NCI-H187 (cell line): ENCODE results near the gene XPNPEP2.

Experiments used
- DNase-seq, 2 experiments: peaks; one replicate each; lab custom pipeline; 2025; lab: John Stamatoyannopoulos, UW

Gene XPNPEP2, protein sequence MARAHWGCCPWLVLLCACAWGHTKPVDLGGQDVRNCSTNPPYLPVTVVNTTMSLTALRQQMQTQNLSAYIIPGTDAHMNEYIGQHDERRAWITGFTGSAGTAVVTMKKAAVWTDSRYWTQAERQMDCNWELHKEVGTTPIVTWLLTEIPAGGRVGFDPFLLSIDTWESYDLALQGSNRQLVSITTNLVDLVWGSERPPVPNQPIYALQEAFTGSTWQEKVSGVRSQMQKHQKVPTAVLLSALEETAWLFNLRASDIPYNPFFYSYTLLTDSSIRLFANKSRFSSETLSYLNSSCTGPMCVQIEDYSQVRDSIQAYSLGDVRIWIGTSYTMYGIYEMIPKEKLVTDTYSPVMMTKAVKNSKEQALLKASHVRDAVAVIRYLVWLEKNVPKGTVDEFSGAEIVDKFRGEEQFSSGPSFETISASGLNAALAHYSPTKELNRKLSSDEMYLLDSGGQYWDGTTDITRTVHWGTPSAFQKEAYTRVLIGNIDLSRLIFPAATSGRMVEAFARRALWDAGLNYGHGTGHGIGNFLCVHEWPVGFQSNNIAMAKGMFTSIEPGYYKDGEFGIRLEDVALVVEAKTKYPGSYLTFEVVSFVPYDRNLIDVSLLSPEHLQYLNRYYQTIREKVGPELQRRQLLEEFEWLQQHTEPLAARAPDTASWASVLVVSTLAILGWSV

DNA sequence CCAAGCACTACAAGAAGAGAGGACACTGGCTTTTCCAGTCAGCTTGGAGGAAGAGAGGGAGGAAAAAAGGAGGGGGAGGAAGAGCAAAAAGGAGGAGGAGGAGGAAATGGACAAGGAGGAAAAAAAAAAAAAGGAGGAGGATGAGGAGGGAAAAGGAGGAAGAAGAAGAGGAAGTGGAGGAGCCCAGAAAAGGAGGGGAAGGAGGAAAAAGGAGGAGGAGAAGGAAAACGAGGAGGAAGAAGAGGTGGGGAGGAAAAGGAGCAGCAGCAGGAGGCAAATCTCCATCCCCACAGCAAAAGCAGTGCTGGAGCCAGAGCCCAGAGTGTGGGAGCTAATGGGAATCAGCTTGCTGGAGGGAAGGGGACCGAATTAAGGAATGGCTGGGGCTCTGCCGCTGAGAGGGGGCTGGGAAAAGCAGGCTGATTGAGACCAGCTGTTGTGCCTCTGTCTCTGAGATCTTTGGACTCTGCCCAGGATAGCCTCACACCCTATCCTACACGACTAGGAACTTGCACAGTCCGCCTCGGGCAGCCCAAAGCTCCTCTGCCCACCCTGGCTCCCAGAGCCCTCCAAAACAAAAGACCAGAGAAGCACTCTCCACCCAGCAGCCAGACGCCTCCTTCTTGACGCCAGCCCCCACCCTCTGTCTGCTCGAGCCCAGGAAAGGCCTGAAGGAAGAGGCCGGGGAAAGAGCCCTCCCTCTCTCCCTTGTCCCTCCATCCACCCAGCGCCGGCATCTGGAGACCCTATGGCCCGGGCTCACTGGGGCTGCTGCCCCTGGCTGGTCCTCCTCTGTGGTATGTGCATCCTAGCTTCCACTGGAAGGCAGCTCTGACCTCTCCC lies at the start of gene XPNPEP2:
XPNPEP2 (plus strand) TSS at position 514 of the 843 bp plus-strand sequence; CDS start at position 749, 235 bp downstream.
- DNase-seq: no peak

DNA sequence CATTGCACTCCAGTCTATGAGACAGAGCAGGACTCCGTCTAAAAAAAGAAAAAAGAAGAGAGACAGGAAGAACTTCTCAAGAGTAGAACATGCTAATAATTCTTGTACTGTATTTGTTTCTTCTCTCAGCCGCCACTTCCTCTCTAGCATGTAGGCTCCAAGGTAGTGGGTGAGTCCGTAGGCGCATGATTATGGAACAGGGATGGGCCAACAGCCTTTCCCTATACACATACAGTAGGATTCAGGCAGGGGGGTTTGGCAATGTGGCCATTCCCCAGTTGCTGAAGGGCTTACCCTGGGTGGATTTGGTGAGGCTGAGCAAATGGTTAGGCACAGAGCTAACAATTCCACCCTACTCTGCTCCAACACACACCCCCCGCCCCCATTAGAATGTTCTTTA lies 49.0 kb upstream of the XPNPEP2 start:
- DNase-seq: no peak

DNA sequence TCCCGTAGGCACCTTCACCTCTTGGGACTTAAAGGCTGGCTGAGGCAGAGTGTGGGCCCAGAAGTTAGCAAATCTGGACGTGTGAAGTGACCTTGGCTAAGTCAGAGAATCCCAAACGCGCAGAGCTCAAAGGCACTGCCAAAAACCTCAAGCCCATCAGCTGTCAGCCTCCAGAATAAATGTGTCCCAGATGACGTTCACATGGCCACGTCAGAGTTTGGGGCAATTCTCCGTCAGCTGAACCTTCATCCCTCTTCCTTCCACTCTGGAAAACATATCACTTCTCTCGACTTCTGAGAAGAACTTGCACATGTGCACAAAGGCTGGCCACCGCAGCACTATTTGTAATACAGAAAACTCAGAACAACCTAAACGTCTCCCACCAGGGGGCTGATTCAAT lies 48.3 kb upstream of the XPNPEP2 start:
- no peak for DNase-seq

DNA sequence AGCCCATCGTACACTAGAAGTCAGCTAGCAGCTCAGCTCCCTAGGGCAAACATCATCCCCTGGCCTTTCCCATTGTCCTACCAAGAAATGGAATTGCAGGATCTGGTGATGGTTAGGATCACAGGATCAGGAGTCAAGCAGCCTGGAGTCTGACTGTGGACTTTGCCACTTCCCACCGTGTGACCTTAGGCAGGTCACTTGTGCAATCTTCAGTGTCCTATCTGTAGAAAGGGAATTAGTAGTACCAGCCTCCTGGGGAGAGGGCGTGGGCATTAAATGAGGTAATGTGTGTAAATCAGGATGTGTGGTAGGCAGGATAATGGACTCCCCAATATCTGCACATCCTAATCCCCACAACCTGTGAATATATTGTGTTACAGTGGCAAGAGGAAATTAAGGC lies 45.4 kb upstream of the XPNPEP2 start:
- no peak for DNase-seq

DNA sequence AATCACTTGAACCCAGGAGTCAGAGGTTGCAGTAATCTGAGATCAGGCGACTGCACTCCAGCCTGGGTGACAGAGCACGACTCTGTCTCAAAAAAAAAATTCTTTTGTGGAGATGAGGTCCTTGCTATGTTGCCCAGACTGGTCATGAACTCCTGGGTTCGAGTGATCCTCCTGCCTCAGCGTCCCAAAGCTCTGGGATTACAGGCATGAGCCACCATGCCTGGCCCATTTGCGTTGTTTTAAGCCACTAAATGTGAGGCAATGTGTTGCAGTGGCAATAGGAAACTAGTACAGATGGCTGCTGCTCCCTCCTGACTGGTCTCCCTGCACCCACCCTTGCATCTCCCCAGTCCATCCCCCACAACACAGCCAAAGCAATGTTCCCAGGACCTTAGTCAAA lies 44.0 kb upstream of the XPNPEP2 start:
- no peak for DNase-seq

DNA sequence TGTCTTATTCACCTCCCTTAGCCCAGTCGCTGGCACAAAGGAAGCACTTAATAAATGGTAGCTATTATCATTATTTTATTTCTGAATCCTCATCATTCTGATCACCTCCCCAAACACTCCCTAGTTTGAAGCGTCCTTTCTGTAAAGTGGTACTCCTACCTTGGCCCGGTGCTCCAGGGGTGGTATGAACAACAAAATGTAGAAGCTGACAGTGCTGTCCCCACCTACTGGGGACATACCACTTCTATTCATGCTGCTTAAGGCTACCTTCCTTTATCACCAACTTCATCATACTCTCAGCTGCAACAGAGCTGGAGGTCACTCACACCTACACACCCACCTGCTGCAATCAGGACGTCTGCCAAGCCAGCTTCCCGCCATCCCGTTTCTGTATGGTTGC lies 43.2 kb upstream of the XPNPEP2 start:
- DNase-seq: no peak

DNA sequence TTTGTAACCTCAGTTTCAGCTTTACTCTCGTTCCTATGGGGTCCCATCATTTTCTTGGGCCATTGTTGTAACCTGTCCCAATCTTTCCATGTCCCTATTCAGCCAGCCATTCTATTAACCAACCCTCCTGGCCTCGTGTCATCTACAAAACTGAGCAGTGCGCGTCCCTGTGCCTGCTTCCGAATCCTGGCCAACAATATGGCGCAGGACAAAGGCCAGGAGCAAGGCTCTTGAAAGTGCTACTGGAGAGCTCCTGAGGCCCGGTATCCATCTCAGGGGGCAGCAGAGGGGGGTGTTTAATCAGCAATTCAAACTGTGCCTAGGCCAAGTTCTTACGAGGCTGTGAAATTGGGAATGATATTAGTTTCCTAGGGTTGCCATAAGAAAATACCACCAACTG lies 42.8 kb upstream of the XPNPEP2 start:
- DNase-seq: no peak

DNA sequence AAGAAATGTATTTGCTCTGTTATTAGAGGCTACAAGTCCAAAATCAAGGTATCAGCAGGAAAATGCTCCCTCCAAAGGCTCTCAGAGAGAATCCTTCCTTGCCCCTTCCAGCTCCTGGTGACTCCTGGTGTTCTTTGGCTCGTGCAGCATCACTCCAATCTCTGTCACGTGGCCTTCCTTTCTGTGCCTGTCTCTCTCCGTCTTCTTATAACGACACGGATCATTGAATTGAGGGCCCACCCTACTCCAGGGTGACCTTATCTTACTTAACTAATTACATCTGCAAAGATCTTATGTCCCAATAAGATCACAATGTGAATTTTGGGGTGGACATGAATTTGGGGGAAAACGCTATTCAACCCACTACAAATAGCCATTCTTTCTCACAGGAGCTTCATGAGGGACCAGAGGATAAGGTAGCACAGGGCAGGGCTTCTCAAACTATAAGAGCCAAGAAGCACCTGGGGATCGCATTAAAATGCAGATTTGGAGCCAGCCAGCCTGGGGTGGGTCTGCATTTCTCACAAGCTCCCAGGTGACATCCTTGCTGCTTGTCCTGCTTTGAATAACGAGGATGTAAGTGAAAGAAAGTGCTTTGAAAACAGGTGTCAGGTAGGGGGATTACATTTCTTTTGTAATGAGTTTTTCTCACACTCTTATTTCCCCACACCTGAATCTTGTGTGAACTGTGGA lies 42.2 kb upstream of the XPNPEP2 start:
- DNase-seq: no peak

DNA sequence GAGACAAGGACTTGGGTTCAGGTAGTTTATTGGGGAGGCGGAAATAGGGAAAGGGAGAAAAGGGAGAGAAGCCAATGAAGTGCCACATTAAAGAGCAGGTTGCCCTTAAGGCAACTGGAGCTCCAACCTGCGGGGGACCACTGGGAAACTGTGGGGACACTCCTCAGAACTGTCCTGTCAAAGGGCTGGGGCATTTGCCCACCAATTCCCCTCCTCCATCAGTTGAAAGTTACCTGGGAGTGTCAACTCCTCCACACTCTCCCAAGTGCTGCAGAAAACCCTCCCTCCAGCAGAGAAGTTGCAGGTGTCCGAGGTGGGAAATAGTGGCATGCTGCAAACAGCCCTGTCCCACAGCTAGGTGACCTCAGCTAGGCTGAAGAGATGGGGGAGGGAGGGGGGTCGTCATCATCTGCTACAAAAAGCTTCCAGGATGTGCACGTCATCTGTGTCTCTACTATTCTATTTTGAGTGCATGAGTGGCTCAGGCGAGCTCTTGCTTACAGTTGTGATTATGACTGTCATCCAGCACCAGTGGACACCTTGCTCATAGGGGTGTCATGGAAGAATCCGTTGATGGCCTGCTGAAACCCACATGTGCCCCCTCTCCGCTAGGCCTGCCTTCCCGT lies 41.5 kb upstream of the XPNPEP2 start:
- no peak for DNase-seq

DNA sequence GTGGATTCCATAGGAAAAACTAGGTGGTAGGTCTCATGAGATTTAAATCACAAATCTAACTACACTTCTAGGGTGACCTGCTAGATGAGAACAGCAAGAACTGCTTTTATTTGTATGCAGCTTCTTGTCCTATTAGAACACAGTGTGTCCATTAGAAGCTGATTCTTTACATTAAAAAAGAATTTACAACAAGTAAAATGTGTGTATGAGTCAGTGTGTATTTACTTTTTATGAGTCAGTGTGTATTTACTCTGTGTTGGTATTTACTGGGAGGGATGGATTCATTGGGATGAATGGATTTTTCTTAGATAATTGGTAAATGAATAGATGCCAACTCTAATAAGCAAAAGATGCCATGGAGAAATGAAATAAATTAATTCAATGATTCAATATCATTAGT lies 40.6 kb upstream of the XPNPEP2 start:
- no peak for DNase-seq

DNA sequence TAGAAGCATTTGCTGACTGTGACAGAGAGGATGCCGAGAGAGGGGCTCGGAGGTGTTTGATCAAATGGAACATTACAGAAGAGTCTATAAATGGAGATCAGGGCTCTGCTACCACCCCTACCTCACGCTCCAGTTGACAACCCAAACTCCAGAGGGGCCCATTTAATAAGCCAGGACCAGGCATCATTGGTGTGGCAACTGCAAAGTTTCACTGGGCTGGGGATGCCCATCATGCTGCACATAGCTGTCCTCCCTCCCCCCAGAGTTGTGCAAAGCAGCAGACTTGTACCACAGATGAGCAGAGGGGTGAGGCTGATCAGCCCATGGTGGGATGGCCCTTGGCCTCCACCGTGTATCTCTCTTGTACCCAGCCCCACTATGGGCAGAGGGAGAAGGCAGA lies 38.2 kb upstream of the XPNPEP2 start:
- DNase-seq: no peak

DNA sequence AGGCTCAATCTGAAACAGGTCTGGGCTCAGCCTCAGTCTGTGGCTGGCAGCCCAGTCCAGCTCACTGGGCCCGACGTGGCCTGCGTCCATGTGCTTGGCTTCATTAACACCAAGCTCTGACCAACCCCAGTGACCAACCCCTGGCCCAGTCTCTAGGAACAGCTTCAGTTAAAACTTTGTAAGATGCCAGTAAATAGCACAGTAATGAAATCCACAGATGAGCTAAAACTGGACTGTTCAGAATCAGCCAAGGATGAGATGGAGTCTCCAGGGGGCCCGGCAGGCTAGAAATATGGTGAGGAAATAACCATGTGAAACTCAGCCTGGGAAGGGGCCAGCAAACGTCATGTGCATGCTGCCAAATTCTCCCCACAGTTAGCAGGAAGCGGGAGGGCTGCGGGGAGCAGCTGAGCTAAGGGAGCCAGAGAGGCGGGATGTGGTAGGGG lies 37.1 kb upstream of the XPNPEP2 start:
- no peak for DNase-seq

DNA sequence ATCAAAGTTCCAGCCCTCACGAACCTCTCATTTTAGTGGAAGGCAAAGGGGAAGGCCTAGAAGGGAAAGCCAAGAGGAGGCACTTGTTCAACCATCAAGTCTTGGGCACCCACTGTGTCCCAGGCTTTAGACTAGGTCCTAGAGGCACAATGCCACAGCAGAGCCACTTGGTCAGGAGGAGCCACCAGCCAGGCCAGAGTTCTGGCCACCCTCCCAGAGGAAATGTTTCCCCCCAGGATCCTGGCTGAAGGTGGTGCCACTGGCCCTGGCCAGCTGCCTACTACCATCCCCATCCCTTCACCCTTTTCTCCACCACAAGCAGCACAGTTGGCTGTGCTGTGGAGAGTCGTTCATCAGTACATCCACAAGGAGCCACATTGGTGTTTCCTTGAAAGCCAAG lies 34.3 kb upstream of the XPNPEP2 start:
- no peak for DNase-seq

DNA sequence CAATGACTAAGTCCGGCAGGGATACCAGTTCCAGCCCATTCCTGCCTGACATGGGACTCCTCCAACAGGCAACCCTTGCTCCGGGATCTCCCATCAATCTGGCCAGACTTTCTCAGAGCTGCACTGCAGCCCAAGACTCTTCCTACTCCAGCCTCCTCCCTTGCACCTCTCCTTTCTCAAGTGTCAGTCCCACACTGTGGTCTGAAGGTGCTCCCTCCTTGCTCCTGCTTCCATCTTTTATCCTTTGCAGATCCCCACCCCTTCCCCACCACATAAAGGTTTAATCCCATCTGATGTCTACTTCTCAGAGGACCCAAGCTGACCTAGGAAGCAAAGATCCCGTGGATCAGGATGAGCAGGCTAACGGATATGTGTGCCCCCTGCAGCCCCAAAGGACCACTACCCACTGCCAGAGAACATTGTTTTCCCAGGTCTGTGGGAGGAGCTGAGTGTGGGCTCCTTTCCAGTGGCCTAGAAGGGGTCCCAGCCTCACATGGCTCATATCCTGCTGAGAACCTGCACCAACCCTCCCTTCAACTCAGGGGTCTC lies 33.3 kb upstream of the XPNPEP2 start:
- no peak for DNase-seq

DNA sequence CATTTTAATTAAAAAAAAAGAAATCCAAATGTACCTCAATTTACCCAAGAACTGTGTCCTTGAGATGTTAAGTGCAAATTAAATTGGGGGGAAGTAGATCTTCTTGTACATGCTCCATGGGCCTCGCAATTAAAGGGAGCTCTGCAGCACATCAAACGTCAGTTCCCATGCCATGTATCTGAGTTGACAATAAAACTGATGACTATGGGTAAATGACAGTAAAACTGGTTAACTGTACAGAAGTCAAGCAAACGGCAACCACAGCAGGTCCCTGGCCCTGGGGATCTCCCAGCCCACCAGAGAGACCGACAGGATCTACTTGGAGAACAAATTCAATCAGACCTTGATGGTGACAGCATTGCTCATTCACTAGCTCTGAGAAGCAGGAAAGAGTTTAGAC lies 32.8 kb upstream of the XPNPEP2 start:
- no peak for DNase-seq

DNA sequence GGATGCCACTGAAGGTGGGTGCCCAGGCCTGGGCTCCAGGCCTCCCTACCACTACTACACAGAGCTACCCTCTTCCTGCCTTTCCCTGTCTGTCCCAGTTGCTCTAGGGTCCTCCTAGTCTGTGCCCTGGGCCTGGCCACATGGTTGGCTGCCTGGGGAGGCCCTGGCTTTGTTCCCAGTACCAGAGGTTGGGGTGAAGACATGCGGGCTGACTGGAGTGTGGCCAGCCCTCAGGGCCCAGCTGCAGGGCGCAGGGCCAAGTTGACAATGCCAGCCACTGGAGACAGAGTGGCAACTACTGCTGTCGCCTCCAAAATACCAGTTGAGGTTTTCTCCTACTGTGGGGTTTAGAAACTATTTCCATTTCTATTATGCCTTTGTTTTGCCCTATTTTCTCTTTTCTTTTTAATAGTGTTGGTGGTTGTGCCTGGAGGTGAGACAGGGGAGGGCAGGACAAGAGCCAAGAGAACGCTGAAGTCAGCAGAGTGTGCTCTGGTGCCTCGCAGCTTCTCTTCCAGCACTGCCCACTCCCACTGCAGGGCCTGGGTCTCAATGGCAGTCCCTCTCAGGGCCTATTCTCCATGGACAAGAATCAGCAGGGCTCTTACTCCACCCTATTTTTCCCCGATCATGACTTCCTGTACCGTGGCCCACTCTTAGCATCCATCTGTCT lies 32.2 kb upstream of the XPNPEP2 start:
- no peak for DNase-seq

DNA sequence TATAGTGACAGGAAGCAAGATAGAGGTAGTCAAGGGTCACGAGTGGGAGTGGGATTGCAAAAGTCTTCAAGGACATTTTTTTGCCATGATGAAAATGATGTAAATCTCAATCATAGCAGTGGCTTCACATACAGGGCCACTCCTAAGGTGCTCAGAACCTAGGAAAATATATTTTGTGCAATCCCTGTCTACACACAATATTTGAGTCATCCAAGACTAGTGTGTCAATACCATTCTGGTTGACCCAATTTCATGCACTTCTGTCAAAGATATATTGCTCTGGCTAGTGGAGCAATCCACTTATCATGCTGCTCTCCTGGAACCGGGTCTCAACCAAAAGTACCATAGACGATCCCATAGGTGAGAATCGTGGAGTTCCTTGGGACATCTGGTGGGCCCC lies 24.2 kb upstream of the XPNPEP2 start:
- no peak for DNase-seq

DNA sequence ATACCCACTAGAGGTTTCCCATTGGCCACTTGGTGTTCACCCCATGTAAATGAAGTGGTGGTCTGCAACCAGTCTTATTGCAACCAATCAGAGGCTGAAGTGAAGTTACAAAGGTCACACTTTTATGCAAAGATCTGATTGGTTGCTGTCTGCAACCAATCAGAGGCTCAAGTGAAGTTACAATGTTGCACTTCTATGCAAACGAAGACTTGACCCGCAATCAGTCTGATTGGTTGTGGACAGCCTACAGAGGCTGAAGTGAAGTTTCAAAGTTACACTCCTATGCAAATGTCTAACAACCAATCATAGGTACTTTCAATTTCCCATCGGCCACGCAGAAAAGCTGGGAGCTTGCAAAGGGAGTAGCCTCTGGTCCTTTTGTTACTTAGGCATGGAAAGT lies 22.3 kb upstream of the XPNPEP2 start:
- no peak for DNase-seq

DNA sequence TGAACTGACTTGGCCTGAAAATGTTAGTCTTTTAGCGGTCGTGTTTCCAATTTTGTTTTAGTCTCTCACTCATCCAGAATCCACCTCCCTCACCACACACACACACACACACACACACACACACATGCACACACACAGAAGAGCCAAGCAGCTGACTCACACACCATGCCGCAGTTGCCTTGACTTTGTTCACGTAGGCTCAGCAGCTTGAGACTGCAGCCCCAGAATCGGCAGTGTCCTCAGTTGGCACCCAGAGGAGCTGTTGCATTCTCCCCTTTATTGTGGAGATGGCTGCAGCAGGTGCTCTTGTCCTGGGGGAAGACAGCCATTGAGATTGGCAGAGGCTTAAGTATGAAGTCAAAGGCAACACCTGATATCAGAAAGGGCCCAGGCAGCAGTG lies 20.9 kb upstream of the XPNPEP2 start:
- no peak for DNase-seq

DNA sequence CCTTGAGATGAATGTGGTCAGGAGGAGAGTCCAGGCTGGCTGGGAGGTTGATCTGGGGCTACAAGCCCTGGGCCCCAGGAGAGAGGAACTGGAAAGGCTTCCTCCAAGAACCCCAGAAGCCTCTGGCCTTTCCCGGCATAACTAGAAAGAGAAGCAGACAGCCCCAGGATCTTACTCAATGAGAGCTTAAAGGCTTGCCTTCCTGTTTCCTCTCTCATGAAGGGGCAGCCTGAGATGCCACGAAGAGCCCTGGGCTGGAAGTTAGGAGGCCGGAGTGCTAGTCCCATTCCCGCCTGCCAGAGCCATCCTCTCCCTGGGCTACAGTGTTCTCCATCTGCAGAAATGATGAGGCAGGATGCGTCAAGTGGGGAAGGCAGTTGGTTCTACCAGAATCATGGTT lies 20.1 kb upstream of the XPNPEP2 start:
- DNase-seq: no peak

DNA sequence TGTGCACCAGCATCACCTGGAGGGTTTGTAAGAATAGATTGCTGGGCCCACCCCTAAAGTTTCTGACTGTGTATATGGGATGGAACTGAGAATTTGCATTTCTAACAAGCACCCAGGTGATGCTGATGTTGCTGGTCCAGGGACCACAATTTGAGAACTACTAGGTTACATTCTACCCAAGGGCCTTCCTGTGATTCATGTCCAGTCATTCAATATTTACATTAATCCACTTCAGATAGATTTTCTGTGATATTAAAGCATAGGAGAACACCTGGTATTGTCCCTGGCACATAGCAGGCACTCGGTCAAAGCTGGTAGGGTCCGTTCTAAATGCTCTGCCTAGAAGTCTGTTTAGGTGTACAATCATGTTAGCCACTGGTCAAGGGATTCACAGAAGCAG lies 19.5 kb upstream of the XPNPEP2 start:
- DNase-seq: no peak
